Urinary bladder (tissue), 4 donors: ENCODE results near the gene RUNX1. TPM values are rescaled to one million over a fixed set of nuclear protein-coding genes. Genes with fewer than 3 reads are reported as not detected.

Experiments used
- DNase-seq: peaks from one replicate; pipeline ENCODE4 v3.0.0-alpha.2; 2015; ENCODE audit errors: extremely low spot score
- H3K27ac ChIP-seq: one replicate; pipeline ENCODE4 v1.5.1; 2013; ENCODE audit warnings: low read depth, mild to moderate bottlenecking, moderate library complexity
- H3K36me3 ChIP-seq: one replicate; pipeline ENCODE4 v1.6.1; 2013; ENCODE audit warnings: mild to moderate bottlenecking, moderate library complexity; ENCODE audit not compliant: insufficient read depth
- H3K4me1 ChIP-seq: one replicate; pipeline ENCODE4 v1.6.1; 2013; ENCODE audit warnings: mild to moderate bottlenecking, moderate library complexity; ENCODE audit not compliant: insufficient read depth
- H3K4me3 ChIP-seq: one replicate; pipeline ENCODE4 v1.5.1; 2013; ENCODE audit warnings: low read depth, low read length
- WGBS: extraction: QIAGEN DNeasy Blood & Tissue Kit; methylation state at CpG from one replicate; pipeline ENCODE4 v1.1.7; 2013; 5-methylcytosine and 5-hydroxymethylcytosine counted together
- polyA plus RNA-seq: library from polyadenylated mRNA; stranded (reverse); fragments of 200-250 nt; gene quantifications from one replicate; pipeline ENCODE4 v1.2.3, GENCODE V29; 2013
- total RNA-seq: library from RNA; depleted of rRNA; stranded (reverse); fragments of >200 nt; gene quantifications from one replicate; pipeline ENCODE4 v1.2.3, GENCODE V29; 2014
- donor health status: healthy with polysubstance abuse.
- donor health status: healthy.

The RUNX1 gene
- total and polyA plus RNA-seq, 2 donors, result 6.6 to 15.6 TPM

DNA sequence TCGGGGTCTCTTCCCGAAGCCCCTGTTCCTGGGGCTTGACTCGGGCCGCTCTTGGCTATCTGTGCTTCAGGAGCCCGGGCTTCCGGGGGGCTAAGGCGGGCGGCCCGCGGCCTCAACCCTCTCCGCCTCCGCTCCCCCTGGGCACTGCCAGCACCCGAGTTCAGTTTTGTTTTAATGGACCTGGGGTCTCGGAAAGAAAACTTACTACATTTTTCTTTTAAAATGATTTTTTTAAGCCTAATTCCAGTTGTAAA is 158.7 kb downstream of the RUNX1 start:
- 19% methylated on average over 14 of the region's 14 CpGs for WGBS
- peak overlapping the region; percentile 83 for H3K4me3 ChIP-seq
- H3K27ac ChIP-seq, result peak overlapping the region; percentile 16
- no peak for DNase-seq
- no peaks in the 10 kb centered on the region for H3K4me1 ChIP-seq
- H3K36me3 ChIP-seq, result no peaks in the 10 kb centered on the region

DNA sequence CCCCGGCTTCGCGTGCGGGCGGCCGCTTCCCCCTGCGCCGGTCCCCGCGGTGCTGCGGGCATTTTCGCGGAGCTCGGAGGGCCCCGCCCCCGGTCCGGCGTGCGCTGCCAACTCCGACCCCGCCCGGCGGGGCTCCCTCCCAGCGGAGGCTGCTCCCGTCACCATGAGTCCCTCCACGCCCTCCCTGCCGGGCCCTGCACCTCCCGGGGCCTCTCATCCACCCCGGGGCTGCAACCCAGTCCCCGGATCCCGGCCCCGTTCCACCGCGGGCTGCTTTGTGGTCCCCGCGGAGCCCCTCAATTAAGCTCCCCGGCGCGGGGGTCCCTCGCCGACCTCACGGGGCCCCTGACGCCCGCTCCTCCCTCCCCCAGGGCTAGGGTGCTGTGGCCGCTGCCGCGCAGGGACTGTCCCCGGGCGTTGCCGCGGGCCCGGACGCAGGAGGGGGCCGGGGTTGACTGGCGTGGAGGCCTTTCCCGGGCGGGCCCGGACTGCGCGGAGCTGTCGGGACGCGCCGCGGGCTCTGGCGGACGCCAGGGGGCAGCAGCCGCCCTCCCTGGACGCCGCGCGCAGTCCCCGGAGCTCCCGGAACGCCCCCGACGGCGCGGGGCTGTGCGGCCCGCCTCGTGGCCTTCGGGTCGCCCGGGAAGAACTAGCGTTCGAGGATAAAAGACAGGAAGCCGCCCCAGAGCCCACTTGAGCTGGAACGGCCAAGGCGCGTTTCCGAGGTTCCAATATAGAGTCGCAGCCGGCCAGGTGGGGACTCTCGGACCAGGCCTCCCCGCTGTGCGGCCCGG is 159.2 kb downstream of the RUNX1 start:
- no peaks in the 10 kb centered on the region for H3K36me3 ChIP-seq
- H3K4me3 ChIP-seq, result peak overlapping the region; percentile 83
- H3K27ac ChIP-seq, result peak overlapping the region; percentile 95
- H3K4me1 ChIP-seq, result no peaks in the 10 kb centered on the region
- DNase-seq, result no peak
- WGBS, result 2% methylated on average over 98 of the region's 98 CpGs

DNA sequence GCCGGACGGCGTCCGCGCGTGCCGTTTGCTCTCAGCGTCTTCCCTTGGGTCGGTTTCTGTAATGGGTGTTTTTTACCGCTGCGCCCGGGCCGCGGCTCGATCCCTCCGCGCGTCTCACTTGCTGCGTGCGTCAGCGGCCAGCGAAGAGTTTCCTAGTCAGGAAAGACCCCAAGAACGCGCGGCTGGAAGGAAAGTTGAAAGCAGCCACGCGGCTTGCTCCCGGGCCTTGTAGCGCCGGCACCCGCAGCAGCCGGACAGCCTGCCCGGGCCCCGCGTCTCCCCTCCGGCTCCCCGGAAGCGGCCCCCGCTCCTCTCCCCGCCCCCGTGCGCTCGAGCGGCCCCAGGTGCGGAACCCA is 159.8 kb downstream of the RUNX1 start:
- WGBS, result under 1% methylated on average over 45 of the region's 45 CpGs
- Histone ChIP-seq H3K27ac (peak overlapping the region; percentile 95), H3K36me3 (no peaks in the 10 kb centered on the region), H3K4me1 (no peaks in the 10 kb centered on the region), H3K4me3 (peak overlapping the region; percentile 83)
- DNase-seq, result no peak

DNA sequence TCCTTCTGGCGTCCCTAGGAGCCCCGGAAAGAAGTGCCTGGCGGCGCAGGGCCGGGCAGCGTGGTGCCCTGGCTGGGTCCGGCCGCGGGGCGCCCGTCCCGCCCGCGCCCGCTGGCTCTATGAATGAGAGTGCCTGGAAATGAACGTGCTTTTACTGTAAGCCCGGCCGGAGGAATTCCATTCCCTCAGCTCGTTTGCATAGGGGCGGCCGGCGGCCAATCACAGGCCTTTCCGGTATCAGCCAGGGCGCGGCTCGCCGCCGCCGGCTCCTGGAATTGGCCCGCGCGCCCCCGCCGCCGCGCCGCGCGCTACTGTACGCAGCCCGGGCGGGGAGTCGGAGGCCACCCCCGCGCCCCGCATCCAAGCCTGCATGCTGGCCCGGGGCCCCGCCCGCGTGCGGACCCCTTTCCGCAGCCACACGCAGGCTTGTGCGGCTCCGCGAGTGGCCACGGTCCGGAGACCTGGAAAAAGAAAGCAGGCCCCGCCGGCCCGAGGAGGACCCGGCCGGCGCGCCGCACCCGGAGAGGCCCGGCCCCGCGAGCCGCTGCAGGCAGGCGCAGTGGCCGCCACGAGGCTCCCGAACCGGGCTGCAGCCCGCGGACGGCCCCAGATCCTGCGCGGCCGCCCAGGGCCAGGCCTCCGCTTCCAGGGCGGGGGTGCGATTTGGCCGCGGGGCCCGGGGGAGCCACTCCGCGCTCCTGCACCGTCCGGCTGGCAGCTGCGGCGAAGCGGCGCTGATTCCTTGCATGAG is 160.4 kb downstream of the RUNX1 start:
- H3K27ac ChIP-seq, result peak overlapping the region; percentile 95
- H3K4me3 ChIP-seq, result peak overlapping the region; percentile 83
- no peaks in the 10 kb centered on the region for H3K4me1 ChIP-seq
- no peaks in the 10 kb centered on the region for H3K36me3 ChIP-seq
- no peak for DNase-seq
- WGBS, result under 1% methylated on average over 96 of the region's 96 CpGs

DNA sequence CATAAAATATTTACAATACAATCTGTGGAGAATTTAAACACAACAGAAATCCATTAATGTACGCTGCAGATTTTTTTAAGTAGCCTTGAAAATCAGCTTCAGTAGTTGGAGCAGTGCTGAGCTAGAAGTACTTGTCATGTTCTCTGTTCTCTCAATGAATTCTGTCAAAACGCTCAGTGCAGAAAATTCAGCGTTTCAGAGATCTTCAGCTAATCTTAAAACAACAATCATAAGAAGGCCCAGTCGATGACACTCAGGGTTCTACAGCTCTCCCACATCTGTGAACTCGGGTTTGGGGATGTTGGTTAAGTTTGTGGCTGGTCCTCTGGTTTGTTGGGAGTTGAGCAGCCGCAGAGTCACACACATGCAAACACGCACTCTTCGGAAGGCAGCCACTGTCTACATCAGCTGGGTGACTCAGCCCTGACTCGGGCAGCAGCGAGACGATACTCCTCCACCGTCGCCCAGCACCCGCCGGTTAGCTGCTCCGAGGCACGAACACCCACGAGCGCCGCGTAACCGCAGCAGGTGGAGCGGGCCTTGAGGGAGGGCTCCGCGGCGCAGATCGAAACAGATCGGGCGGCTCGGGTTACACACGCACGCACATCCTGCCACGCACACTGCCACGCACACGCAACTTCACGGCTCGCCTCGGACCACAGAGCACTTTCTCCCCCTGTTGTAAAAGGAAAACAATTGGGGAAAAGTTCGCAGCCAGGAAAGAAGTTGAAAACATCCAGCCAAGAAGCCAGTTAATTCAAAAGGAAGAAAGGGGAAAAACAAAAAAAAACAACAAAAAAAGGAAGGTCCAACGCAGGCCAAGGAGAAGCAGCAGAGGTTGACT is 161.2 kb downstream of the RUNX1 start:
- 2% methylated on average over 40 of the region's 40 CpGs for WGBS
- H3K36me3 ChIP-seq, result no peaks in the 10 kb centered on the region
- peak overlapping the region; percentile 85 for H3K27ac ChIP-seq
- no peaks in the 10 kb centered on the region for H3K4me1 ChIP-seq
- no peak for DNase-seq
- H3K4me3 ChIP-seq, result peak overlapping the region; percentile 83

DNA sequence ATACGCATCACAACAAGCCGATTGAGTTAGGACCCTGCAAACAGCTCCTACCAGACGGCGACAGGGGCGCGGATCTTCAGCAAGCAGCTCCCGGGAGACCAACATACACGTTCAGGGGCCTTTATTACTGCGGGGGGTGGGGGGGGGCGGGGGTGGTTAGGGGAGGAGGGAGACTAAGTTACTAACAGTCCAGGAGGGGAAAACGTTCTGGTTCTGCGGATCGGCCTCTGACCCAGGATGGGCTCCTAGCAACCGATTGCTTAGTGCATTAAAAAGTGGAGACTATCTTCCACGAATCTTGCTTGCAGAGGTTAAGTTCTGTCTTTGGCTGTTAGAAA is 162.0 kb downstream of the RUNX1 start:
- WGBS, result 2% methylated on average over 15 of the region's 15 CpGs
- Histone ChIP-seq H3K4me1 (no peaks in the 10 kb centered on the region), H3K36me3 (no peaks in the 10 kb centered on the region), H3K27ac (peak overlapping the region; percentile 83), H3K4me3 (peak overlapping the region; percentile 83)
- no peak for DNase-seq

DNA sequence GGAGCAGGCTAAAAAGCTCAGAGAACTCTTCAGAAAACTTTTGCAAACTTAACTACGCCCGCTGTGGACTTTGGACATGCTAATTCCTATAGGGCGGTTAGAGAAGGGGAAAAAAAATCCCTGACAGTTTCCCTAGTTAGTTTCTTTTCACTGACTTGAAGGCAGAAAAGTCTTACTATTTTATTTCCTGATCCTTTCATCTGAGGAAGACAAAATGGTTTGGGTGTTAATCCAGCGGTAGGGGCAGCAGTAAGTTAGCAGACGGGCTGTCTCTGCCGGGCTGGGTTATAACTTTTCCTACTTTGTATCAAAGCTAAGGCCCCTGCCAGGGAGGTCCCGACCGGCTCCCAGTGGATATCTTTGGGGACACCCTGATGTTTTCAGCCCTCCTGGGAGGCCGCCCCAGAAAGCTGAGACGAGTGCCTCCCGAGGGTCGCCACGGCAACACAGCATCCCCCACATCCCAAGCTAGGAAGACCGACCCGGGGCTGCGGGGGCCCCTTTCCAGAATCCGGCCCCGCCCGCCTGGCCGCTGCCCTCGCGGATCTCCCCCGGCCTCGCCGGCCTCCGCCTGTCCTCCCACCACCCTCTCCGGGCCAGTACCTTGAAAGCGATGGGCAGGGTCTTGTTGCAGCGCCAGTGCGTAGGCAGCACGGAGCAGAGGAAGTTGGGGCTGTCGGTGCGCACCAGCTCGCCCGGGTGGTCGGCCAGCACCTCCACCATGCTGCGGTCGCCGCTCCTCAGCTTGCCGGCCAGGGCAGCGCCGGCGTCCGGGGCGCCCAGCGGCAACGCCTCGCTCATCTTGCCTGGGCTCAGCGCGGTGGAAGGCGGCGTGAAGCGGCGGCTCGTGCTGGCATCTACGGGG is 162.6 kb downstream of the RUNX1 start:
- Histone ChIP-seq H3K4me3 (peak overlapping the region; percentile 83), H3K4me1 (no peaks in the 10 kb centered on the region), H3K36me3 (no peaks in the 10 kb centered on the region), H3K27ac (peak overlapping the region; percentile 83)
- WGBS, result 2% methylated on average over 56 of the region's 56 CpGs
- no peak for DNase-seq

DNA sequence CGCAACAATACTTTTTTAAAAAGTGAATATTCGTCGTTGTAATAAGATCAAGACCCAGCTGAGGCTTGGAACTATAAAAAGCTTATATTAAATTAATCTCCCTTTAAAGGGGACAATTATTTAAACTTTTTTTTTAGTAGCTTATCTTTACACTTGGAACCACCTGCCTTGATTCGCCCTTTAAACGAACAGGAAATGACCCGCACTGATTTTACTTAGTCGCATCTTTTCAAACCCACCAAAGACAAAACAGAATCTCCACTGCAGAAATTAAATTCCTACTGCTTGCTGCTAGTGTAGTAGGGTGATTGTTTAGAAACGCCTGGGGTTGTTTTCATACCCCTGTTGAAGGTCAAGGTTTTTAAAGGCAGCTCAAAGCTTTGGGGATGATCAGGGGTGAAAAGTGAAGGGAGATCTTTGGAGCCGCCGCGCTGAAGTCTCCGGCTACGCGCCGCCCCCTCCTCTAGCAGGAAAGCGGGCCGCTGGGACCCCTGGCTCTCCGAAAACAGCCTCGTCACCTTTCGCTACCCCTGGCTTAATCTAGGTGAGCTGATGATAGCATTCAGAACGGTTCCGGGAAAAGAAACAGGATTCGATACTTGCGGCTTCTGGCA is 163.4 kb downstream of the RUNX1 start:
- Histone ChIP-seq H3K27ac (peak overlapping the region; percentile 83), H3K4me3 (peak overlapping the region; percentile 83), H3K4me1 (no peaks in the 10 kb centered on the region), H3K36me3 (no peaks in the 10 kb centered on the region)
- WGBS, result 14% methylated on average over 24 of the region's 24 CpGs
- DNase-seq, result no peak

DNA sequence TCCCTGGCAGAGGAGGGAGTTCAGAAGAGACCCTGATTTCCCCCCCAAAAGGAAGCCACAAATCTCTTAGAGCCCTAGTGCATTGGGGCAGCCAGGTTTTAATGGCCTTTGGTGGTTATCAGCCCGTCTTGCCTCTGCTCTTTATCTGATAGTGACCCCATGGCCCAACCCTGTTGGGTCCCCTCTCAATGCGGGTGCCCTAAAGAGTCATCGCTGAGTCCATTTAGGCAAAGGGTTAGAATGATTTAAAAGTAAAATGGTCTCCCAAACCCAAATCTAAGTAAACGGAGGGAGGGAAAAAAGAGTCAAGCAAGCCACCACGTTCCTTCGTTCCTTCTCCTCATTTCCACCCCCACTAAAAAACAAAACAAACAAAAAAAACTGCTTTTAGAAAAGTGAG is 164.0 kb downstream of the RUNX1 start:
- H3K4me1 ChIP-seq, result no peaks in the 10 kb centered on the region
- DNase-seq, result no peak
- H3K4me3 ChIP-seq, result peak overlapping the region; percentile 83
- WGBS, result 30% methylated on average over 6 of the region's 6 CpGs
- H3K36me3 ChIP-seq, result no peaks in the 10 kb centered on the region
- H3K27ac ChIP-seq, result peak overlapping the region; percentile 86

DNA sequence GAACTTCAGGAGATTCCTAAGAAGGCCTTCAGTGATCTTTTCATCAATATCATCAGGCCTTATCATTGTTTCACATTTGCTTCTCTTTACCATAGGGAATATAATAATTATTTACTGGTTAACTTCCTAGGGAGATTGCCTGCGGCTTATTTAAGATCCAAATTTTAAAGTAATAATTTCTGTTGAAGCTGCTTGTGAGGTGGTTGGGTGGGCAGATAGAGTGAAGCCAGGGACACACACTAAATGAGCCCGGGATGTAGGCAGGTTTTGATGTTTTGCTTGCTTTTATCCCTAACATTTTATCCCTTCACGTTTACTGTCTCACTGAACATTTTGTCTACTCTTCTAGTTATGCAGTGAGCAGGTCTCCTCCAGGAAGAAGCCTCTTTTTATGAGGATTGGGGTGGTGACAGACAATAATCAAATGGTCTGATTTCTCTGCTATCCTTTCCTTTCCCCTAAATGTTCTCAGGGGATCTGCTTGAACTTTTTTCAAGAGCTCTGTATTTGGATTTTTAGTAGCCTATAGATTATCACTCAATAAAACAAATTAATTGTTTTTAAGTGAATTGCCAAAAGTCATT is 164.7 kb downstream of the RUNX1 start:
- Histone ChIP-seq H3K27ac (peak overlapping the region; percentile 71), H3K4me1 (no peaks in the 10 kb centered on the region), H3K36me3 (no peaks in the 10 kb centered on the region), H3K4me3 (peak overlapping the region; percentile 30)
- DNase-seq, result no peak
- 50% methylated on average over 3 of the region's 3 CpGs for WGBS

DNA sequence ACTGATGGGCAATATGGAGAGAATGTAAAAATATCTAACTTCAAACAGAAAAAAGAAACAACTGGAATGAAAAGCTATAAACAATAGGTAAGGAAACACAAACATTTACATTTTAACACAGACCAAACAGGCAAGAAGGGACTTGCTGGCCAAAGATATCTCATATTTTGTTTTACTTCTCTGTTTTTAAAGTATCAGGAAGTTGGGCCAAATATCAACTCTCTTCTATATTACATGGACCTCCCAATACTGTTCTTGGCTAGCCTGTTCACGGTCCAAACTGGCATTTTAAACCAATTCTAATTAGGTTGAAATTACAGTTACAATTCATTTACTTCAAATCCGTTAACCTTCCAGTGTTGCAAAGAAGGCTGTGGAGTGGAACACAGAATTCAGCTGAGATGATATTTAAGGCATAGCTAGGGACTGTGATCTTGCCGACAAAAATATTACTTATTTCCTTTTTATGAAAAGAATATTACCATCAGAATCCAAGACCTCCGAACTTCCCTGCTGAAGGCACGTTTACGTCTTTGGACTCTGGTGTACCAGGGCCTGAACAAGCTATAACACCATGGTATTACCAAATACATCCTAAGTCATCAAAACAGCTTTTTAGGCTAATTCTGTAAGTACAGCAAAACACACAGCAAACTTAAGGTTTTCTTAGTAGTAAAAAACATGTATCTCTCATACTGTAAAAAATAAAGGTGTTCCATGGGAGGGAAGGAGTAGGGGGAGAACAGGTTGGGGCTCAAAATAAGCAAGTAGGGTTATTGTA is 165.4 kb downstream of the RUNX1 start:
- no peaks in the 10 kb centered on the region for H3K36me3 ChIP-seq
- H3K27ac ChIP-seq, result peak overlapping the region; percentile 71
- 70% methylated on average over 6 of the region's 6 CpGs for WGBS
- H3K4me3 ChIP-seq, result peak overlapping the region; percentile 30
- no peak for DNase-seq
- no peaks in the 10 kb centered on the region for H3K4me1 ChIP-seq

DNA sequence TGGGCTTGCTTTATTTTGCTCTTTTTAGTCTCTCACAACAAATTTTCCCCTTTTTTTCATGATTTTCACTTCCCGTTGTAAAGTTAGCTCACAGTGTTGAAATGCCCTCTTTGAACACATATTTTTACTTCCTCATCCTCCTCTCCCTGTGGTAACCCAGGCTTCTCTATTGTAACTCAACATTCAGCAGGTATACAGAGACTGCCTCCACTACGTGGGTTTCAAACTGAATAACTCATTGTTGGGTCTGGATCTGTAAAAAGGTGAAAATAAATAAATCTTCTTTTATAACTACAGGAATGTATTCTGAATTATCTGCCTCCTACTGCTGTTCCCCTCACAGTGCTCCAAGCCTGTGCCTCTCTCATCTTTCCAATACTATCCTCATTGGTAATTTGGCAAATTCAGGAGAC is 166.4 kb downstream of the RUNX1 start:
- Histone ChIP-seq H3K27ac (peak overlapping the region; percentile 56), H3K4me1 (no peaks in the 10 kb centered on the region), H3K4me3 (no peak overlapping the region), H3K36me3 (no peaks in the 10 kb centered on the region)
- 66% methylated on average over 2 of the region's 2 CpGs for WGBS
- no peak for DNase-seq
